KMS-11 (cell line): ENCODE results near the gene GALNT10.
A peak's percentile ranks its signal among the peaks of the same experiment; 100 is the strongest.

Experiments
- H2AFZ ChIP-seq: fragments of 200-600 bp; sonication (generic); 2 replicates; pipeline ENCODE4 v1.6.1; 2016; ENCODE audit warnings: antibody characterized with exemption, mixed run types, low read depth
- H3K27ac ChIP-seq: fragments of 200-600 bp; sonication (generic); 2 replicates; pipeline ENCODE4 v1.6.1; 2016; ENCODE audit warnings: mild to moderate bottlenecking, mixed run types
- H3K27me3 ChIP-seq: fragments of 200-600 bp; sonication (generic); 2 replicates; pipeline ENCODE4 v1.6.1; 2017; ENCODE audit warnings: mild to moderate bottlenecking, low read depth, mixed run types, moderate library complexity; ENCODE audit not compliant: insufficient read depth
- H3K36me3 ChIP-seq: fragments of 200-600 bp; sonication (generic); 2 replicates; pipeline ENCODE4 v1.6.1; 2017; ENCODE audit warnings: mild to moderate bottlenecking, mixed run types; ENCODE audit not compliant: insufficient read depth
- H3K4me1 ChIP-seq: fragments of 200-600 bp; sonication (generic); 2 replicates; pipeline ENCODE4 v1.6.1; 2016; ENCODE audit warnings: mild to moderate bottlenecking, low read depth, mixed run types; ENCODE audit not compliant: poor library complexity, severe bottlenecking
- H3K4me2 ChIP-seq: fragments of 200-600 bp; sonication (generic); 2 replicates; pipeline ENCODE4 v1.7.0; 2016; ENCODE audit warnings: mild to moderate bottlenecking, mixed run types
- H3K4me3 ChIP-seq: fragments of 200-600 bp; sonication (generic); IDR thresholded peaks from 2 replicates; pipeline ENCODE4 v1.6.1; 2017; ENCODE audit warnings: low read depth, low read length, mixed read lengths; ENCODE audit not compliant: insufficient read depth
- H3K79me2 ChIP-seq: fragments of 200-600 bp; sonication (generic); 2 replicates; pipeline ENCODE4 v1.6.1; 2016; ENCODE audit warnings: low read depth, mixed run types; ENCODE audit not compliant: insufficient read depth
- H3K9ac ChIP-seq: fragments of 200-600 bp; sonication (generic); 2 replicates; pipeline ENCODE4 v1.6.1; 2016; ENCODE audit warnings: mild to moderate bottlenecking, mixed run types
- H4K20me1 ChIP-seq: fragments of 200-600 bp; sonication (generic); 2 replicates; pipeline ENCODE4 v1.6.1; 2016; ENCODE audit warnings: mild to moderate bottlenecking, mixed run types; ENCODE audit not compliant: insufficient read depth
- TF ChIP-seq, protein P1 (sequence below): fragments of 200-600 bp; sonication (generic); conservative IDR thresholded peaks from 2 replicates; pipeline ENCODE4 v1.6.1; 2017; ENCODE audit warnings: low read depth, mild to moderate bottlenecking, antibody characterized with exemption, low read length, moderate library complexity, mixed read lengths

Gene GALNT10

DNA sequence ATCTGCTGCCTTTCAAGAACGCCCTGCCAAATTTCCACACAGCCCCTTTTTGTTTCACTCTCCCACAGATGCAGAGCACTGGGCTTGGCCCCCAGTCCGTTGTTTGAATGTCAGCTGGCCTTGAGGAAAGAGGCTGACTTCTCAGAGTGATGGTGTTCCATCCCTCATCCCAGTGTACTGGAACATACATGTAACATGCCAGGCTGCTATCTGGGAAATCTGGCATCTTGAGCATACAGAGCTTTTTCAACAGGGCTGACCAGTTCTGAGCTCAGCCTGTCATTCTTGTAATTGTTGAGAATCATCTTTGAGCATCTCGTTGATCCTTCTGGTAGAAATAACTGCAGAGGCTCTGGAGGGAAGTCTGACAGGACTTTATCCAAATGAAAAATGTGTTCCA lies 2.8 kb downstream of the GALNT10 start:
- Histone ChIP-seq H3K4me1 (peaks cover 31% of the 10 kb centered on the region), H3K9ac (no peak overlapping the region), H3K4me3 (no peak overlapping the region), H2AFZ (no peak overlapping the region), H3K79me2 (no peaks in the 10 kb centered on the region), H3K4me2 (no peak overlapping the region), H4K20me1 (no peaks in the 10 kb centered on the region), H3K27ac (no peak overlapping the region), H3K27me3 (no peaks in the 10 kb centered on the region), H3K36me3 (no peaks in the 10 kb centered on the region)
- TF ChIP-seq, protein P1, sequence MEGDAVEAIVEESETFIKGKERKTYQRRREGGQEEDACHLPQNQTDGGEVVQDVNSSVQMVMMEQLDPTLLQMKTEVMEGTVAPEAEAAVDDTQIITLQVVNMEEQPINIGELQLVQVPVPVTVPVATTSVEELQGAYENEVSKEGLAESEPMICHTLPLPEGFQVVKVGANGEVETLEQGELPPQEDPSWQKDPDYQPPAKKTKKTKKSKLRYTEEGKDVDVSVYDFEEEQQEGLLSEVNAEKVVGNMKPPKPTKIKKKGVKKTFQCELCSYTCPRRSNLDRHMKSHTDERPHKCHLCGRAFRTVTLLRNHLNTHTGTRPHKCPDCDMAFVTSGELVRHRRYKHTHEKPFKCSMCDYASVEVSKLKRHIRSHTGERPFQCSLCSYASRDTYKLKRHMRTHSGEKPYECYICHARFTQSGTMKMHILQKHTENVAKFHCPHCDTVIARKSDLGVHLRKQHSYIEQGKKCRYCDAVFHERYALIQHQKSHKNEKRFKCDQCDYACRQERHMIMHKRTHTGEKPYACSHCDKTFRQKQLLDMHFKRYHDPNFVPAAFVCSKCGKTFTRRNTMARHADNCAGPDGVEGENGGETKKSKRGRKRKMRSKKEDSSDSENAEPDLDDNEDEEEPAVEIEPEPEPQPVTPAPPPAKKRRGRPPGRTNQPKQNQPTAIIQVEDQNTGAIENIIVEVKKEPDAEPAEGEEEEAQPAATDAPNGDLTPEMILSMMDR: no peak

DNA sequence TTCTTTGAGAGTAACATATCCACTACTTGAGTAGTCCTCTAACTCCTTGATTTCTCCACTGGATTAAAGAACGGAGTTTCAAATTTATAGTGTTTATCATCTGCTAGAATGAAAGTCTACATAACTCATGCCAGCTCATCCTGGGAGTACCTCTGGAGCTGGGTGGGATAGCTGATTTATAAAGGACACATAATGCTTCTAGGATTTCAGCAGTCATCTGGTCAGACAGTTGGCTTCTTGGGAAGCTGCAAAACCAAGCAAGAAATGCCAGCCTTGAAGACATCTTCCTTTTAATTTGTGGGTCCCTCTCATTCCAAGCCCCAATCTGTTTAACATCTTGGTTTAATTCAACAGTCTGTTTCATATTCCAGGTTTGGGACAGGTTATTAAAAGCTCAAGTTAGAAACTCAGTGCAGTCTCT lies 3.2 kb downstream of the GALNT10 start:
- Histone ChIP-seq H3K79me2 (no peaks in the 10 kb centered on the region), H3K9ac (no peak overlapping the region), H3K27ac (no peak overlapping the region), H3K36me3 (no peaks in the 10 kb centered on the region), H3K4me3 (no peak overlapping the region), H3K4me2 (no peak overlapping the region), H2AFZ (no peak overlapping the region), H3K4me1 (peaks cover 35% of the 10 kb centered on the region), H4K20me1 (no peaks in the 10 kb centered on the region), H3K27me3 (no peaks in the 10 kb centered on the region)
- TF ChIP-seq, protein P1: no peak

DNA sequence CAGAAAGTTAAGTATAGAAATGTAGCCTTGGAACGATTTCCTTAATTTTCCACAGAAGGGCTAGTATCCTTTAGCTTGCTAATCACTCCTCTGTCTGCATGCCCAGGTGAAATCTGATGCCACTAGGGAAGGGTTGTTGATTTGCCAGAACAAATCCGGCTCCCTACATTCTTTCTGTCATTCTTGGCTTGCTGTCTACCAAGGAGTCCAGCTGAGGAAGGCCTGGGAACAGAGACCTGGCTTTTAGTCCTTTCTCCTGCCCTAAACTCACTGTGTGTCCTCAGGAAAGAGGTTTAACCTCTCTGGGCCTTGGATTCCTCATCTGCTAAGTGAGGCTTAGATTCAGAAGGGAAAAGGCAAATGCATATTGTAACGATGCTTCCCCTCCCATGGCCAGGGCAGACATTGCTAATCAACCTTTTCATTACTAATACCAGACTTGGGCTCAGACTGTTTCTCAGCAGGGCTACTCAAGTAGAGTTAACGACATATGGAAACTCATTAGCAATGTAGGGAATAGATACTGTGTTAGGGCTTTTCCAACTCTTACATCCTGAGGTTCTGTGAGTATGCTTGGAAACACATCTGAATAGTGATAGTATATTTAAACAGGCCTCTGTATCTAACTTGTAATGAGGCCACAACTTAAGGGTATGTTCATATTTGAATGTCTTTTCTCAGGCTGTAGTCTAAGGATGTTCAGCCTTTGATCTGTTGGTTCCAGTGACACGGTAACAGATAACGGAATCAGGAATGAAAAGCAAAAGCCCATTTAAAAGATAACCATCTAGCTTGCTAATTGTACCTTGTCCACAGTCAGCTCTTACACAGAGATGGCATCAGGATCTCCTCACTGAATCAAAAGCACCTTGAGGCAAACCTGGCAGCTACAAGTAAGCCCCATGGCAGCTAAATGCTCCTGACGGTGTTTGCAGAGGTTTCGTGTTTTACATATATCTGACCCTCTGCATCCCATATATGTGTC lies 4.1 kb downstream of the GALNT10 start:
- Histone ChIP-seq H3K27me3 (no peaks in the 10 kb centered on the region), H3K79me2 (no peaks in the 10 kb centered on the region), H3K4me3 (no peak overlapping the region), H3K4me2 (no peak overlapping the region), H4K20me1 (no peaks in the 10 kb centered on the region), H2AFZ (no peak overlapping the region), H3K27ac (no peak overlapping the region), H3K36me3 (no peaks in the 10 kb centered on the region), H3K9ac (no peak overlapping the region), H3K4me1 (peaks cover 45% of the 10 kb centered on the region)
- TF ChIP-seq, protein P1: no peak

DNA sequence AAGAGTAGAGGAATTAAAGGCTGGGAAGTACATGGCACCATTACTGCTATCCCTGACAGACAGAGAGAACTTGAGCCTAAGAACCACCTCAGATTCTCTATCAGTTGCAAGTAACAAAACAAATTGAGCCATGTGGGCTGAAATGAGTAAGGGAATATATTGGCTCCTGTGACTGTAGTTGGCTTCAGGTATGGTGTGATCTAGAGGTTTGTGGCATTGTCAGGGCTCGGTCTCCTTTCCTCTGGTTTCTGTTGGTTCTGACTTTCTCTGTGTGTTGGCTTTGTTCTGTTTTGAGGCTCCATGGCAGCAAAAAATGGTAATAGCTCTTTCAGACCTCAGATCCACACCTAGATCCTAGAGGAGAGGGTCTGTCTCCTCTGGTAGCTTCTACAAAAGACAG lies 5.7 kb downstream of the GALNT10 start:
- H3K79me2 ChIP-seq: peaks cover 10% of the 10 kb centered on the region; the same call in 1 of the 2 replicates

More for the DNA sequence above, 5.7 kb downstream of the GALNT10 start:
- Histone ChIP-seq H3K27ac (no peak overlapping the region), H3K4me3 (no peak overlapping the region), H3K27me3 (no peaks in the 10 kb centered on the region), H4K20me1 (no peaks in the 10 kb centered on the region), H3K36me3 (no peaks in the 10 kb centered on the region), H3K9ac (no peak overlapping the region), H3K4me1 (peaks cover 61% of the 10 kb centered on the region), H2AFZ (no peak overlapping the region), H3K4me2 (peak overlapping the region; percentile 72; the same call in 1 of the 2 replicates)
- TF ChIP-seq, protein P1: no peak
